HG02623 (cell line): ENCODE data around the gene PLA2G2F.

Source experiments
- ATAC-seq: cut with Tn5 transposase; IDR thresholded peaks from one replicate; pipeline ENCODE4 v1.9.1; 2021; ENCODE audit warnings: moderate library complexity; ENCODE audit not compliant: unreplicated experiment

The PLA2G2F gene

GRCh38 chr1:20166051-20166450 lies 26.9 kb downstream of the PLA2G2F start:
- no peak for ATAC-seq

DNA sequence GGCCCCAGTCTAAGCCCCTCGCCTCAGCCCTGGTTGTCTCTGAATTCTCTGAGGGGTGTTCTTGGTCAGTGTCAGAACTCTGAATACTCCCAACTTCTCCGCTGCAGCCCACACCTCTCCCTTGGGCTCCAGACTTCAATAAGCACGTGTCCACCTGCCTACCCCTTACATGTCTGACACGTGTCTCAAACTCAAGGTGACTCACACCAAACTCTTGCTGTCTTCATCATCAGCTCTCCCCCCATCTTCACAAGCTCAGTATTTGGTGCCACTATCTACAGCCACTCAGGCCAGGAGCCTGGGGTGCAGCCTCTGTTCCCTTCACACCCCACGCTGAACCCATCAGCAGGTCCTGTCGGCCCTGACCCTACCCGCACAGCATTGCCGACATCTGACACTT lies 28.0 kb downstream of the PLA2G2F start:
- no peak for ATAC-seq

DNA sequence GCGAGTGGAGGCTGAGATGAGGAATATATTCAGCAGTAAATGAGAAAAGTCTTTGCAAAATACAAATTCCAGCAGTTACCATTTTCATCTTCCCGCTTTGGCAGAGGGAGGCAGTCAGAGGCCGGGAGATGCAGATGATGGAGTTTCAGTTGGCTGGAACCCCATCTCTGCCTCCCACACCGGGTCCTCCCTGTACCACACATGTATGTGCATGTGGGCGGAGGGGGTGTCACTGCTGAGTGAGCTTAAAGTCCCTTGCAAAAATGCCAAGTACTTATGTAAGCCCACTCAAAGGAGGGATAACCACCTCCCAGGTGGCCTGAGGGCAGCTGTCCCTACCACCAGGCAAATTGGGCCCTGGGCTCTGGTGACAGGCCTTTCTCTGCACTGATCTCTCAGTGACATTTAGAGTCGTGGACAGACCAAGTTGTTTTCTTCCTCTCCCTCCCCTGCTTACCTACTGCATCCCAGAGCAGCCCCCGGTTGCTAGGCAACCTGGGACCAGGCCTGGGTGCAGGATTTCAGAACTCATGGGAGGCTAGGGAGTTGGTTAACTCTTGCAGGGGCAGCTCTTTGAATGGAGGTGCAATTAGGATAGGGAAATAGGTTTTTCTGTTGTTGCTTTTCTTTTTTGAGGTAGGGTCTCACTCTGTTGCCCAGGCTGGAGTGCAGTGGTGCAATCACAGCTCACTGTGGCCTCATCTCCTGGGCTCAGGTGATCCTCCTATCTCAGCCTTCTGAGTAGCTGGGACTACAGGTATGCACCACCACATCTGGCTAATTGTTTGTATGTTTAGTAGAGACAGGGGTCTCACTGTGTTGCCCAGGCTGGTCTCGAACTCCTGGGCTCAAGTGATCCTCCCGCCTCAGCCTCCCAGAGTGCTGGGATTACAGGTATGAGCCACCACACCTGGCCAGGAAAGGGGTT lies 29.7 kb downstream of the PLA2G2F start:
- ATAC-seq = no peak

GRCh38 chr1:20169932-20170331 lies 30.8 kb downstream of the PLA2G2F start:
- no peak for ATAC-seq

DNA sequence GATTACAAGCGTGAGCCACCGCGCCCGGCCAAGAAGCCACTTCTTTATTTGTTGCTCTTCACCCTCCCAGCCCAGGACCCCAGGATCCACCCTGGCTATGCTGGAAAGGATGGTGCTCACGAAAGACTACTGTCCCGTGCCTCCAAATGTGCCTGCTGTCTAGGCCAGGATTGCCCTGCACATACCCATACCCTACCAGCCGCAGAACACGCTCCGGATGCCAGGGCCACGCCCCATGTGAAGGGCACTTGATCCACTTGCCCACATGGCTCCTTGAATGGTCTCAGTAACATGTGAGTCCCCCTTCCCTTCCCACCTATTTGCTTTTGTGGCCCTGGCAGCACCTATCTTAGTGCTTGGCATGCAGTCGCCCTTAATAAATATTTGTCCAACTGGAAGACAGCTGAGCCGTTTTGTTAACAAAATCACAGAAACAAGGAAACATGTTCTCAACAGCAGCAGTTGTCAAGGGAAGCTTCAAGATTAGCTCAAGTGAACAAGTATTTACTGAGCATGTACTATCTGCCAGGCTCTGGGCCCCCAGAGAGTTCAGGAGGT lies 33.0 kb downstream of the PLA2G2F start:
- no peak for ATAC-seq

GRCh38 chr1:20174937-20175666 lies 36.0 kb downstream of the PLA2G2F start:
- no peak for ATAC-seq

DNA sequence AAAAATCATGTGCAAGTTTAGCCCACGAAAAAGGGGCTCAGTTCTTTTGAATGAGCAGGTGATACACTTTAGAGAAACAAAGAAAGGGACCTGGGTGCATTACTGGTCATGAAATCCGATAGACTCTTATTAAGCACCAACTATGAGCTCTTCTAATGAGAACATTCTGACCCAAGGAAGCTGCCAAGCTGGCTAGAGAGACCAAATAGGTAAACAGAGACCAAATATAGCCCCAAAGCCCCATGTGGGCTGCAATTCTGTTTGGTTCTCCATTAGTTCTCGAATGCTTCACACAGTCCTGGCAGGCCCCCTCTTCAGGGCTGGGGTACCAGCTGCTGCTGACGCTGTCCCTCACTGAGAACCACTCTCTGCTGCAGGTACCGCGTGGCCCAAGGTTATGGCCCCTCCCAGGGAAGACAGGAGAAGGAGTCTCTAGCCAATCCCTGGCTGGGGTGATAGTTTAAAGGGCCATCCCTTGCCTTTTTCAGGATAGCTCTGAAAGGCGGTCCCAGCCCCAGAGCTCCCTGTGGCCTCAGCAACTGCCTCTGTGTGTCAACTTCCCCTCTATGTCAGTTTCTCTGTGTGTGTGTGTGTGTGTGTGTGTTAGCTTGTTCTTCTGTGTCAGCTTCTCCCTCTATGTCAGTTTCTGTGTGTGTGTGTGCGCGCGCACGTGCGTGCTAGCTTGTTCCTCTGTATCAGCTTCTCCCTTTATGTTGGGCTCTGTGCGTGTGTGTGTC lies 39.7 kb downstream of the PLA2G2F start:
- no peak for ATAC-seq

DNA sequence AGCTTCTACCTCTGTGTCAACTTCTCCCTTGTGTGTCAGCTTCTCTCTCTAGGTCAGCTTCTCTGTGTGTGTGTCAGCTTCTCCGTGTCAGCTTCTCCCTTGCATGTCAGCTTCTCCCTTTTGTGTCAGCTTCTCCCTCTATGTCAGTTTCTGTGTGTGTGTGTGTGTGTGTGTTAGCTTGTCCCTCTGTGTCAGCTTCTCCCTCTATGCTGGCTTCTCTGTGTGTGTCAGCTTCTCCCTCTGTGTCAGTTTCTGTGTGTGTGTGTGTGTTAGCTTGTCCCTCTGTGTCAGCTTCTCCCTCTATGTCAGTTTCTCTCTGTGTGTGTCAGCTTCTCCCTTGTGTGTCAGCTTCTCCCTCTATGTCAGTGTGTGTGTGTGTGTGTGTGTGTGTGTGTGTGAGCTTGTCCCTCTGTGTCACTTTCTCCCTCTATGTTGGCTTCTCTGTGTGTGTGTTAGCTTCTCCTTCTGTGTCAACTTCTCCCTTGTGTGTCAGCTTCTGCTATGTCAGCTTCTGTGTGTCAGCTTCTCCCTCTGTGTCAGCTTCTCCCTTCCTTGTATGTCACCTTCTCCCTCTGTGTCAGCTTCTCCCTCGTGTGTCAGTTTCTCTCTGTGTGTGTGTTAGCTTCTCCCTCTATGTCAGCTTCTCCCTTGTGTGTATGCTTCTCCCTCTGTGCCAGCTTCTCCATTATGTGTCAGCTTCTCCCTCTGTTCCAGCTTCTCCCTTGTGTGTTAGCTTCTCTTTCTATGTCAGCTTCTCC lies 40.4 kb downstream of the PLA2G2F start:
- no peak for ATAC-seq

DNA sequence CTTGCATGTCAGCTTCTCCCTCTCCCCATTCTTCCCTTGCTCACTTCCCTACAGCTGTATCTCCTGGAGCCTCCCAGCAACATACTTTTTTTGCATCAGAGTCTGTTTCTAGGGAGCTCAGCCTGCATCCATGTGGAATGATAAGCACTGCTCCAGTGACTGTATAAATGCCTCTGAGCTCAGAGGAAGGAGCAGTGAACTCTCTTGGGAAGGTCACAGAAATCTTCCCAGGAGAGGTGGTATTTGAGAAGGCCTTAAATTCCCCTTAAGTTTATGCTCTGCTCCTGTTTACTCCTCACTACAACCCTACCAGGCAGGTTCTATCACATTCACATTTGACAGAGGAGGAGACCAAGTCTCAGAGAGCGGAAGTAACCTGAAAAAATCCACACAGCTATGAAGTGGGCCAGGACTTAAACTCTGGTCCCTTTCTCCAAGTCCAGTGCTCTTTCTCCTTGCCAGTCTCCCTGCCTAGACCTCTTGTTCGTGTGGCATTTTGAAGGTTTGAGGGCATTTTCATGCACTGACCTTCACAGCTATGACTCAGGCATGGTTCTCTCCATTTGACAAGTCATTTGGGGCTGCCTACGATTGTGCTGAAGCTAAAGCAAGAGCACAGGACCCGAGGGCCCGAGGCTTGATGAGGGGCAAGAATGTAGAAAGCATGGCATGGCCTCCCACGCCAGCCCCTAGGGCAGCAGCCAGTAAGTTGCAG lies 41.2 kb downstream of the PLA2G2F start:
- no peak for ATAC-seq

DNA sequence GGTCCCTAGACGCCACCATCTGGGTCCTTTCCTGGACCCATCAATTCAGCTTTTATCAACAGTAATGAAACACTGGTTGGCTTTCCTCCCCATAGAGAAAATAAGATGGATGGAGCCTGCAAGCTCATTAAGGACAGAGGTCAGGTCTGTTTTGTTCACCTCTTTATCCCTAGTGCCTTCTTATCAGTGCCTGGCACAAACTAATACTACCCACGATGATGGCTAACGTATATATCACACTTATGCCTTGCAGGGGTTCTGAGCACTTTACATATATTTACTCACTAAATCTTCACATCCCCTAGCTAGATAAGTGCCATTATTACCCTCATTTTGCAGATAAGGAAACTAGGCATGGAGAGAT lies 41.7 kb downstream of the PLA2G2F start:
- ATAC-seq = no peak

- no peak for ATAC-seq
These were observed 43.3 kb downstream of the PLA2G2F start for GRCh38 chr1:20182415-20182814.

GRCh38 chr1:20183035-20183434 lies 43.9 kb downstream of the PLA2G2F start:
- ATAC-seq = no peak

DNA sequence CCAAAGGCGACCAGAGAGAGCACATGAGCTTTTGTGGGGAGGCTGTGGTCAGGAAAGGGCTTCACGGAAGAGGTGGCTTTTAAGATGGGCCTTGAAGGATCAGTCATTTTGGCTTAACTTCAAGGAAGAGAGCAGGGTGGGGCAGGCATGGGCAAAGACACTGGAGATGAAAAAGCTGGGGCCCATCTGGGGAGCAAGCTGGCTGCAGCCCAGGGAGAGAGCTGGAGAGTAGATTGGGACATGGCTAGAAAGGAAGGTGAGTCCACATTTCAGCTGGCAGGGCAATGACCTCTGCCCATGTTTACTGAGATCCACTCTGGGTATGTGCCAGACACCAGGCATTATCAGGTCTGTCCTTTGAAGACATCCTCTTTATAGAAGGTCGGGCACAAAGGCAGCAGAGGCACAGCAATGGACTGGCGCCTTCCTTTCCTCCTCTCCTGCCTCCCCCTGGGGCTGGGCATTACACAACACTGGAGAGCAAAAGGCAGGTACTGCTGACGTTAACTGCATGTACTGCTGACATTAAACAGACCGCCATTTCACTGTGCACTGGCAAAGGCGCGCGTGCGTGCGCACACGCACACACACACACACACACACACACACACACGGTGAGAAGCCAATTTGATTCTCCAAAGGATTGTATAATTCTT lies 44.6 kb downstream of the PLA2G2F start:
- ATAC-seq = no peak

GRCh38 chr1:20184481-20184900 lies 45.4 kb downstream of the PLA2G2F start:
- no peak for ATAC-seq

GRCh38 chr1:20184997-20185833 lies 46.1 kb downstream of the PLA2G2F start:
- ATAC-seq = no peak

DNA sequence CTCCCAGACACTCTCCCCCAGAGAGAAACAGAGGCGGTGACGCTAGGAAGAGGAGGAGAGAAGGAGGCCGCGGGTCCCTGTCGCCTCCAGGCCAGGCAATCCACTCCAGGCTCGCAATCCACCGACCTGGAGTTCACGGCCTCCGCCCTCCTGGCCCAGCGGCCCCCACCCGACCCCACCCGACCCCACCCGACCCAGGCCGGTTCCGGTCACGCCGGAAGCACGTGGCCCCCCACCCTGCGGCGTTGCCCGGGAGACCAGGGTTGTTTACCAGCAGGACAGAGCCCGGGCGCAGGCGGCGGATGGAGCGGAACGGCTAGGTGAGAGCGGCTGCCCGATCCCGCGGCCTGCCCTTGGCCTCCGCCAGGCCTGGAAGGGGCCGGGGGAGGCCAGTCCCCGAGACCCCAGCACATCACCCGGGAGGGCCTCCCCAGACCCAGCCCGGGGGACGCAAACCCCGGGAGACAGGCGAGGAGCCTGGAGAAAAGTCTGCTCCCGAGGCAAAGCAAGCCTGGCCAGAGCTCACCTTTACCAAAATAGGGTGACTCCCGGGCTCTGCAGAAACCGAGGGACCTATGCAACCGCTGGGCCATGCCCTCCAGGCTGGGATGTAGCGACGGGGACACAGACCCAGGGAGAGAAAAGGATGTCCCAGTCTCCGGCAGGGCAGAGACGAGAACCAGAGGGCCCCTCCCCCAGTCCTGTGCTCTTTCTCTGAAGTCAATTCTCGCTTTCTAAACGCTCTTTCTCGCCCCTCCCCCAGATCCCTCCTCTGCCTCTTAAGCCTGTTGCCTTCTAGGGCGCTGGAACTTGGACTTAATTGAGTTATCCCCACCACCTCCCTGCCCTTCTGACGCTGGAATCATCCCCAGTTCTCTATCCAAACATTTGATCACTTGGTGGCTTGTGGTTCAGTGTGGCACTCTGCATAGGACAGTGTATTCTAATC lies 47.0 kb downstream of the PLA2G2F start, which contains the start of the genes PLA2G2C and UBXN10:
Gene PLA2G2C, minus strand, starts transcription at position 685 of the 949 bp plus-strand sequence. CDS start 9,155 bp downstream, outside the sequence.
Gene UBXN10, plus strand, starts transcription at position 263 of the 949 bp plus-strand sequence. CDS start 4,466 bp downstream, outside the sequence.
- ATAC-seq = no peak
